T-helper 2 cell (primary cell): ENCODE data around the gene DNMT3A.
A peak's percentile ranks its signal among the peaks of the same experiment; 100 is the strongest.

Experiments used
- DNase-seq, 5 experiments: peaks; one replicate each; pipeline versions ENCODE4 v3.0.0 to v3.0.0-alpha.2; 2012 to 2022

Gene DNMT3A

DNA sequence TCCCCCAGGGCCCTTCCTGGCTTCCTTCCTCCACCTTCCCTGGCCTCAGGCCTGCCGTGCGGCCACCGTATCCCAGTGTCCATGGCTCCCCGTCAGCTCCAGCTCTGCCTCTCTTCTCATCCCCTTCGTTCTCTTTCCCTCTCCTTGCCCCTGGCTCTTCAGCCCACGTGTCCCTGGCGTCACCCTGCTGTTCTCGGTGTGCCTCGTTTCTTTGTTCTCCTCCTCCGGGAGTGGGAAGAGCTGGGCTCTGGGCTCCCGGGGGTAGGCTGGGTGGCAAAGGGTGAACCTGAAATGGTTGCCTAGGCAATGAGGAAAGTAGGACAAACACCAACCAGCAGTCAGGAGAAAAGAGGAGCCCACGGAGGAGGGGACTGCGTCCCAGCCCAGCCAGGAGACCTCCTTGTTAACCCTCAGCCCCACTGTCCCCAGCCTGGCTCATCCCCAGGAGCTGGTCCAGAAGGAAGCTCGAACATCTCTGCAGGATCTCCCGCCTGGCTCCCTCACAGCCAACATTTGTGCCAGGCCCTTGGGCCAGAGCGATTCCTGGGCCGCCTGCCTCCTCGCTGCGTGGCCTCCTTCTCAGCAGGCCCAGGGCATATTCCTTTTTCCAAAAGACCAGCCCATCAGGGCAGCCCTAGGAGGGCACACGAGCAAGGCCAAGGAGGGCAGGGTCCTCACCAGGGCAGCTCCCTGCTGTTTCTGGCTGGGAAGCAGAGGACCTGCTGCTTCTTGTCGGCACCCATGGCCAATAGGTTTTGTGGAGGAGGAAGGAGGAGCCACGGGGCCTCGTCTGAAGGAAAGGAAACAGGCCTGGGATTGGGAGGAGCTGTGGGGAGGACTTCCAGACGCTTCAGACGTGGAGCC is 30.9 kb upstream of the DNMT3A start:
- no peak for DNase-seq

DNA sequence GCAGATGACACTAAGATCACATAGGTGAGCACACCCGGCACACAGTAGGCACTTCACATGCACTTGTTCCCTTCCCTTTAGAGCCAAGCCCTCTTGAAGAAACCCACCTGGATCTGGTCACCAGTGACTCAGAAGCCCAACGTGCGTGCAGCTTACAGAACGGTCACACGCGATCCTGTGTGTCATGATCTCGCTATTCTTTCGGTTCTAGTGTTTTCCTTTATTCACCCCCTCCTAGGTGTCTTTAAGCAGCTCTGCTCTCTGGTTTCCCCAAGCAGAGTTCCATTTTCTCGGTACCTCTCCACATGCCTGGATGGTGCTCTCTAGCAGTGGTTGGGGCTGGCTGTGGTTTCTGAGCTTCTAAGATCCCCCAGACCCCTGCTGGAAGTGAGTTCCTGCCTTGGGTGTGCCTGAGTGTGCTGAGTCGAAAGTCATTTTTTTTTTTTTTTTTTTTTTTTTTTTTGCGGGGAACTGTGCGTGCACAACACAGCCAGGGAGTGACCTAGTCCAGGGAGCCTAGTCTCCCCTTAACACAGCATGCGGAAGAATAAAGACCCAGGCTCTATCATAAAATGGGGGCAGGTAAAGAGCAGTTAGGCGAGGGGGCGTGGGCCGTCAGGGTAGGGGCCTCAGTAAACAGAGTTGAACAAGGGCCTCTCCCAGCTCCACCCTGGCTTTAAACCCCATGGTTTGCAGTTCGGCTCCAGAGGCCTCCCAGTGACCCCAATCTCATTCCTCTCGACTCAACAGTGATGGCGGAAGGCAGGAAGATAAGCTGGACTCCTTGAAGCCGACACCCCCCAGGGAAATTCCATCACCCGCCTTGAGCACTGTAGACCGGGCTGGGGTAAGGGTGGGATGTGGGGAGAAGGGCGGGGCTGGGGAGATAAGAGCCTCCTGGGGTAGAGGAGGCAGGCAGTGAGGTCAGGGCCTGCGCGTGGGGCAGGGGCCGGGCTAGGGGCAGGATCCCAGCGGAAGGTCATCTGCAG is 29.8 kb upstream of the DNMT3A start:
- no peak for DNase-seq

DNA sequence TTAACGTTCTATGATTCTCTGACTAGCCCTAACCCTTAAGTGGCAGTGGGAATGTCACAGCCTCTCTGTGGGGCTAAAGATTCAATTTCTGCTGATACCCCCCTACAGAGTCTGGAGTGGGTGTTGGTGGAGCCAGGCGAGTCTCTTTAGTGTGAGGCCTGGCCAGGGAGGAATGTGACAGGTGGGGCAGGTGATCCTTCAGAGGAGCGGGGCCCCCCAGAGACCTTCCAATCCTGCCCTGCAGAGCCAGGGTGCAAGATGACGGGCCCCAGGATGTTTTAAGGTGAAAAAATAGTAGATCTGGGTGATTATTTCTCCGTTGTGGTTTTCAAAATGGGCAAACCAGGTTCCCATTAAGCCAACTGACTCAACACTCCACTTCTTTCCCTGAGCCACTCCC is 28.2 kb upstream of the DNMT3A start:
- no peak for DNase-seq

DNA sequence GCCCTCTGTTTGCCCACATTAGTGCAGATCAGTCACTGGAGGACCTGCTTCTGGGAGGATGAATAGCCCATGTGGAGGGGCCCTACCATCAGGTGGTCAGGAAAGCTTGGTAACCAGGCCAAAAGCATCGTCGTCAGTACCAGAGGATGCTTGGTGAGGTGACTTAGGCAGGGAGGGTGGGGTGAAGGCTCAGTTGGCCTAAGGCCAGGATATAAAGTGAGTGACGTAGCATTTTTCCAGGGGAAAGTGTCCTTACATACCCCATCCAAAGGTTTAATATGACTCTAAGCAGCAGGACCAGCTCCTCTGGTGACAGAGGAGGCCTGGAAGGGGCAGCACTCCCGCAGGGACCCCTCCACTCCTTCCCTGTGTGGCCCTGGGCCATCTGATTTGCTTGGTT is 27.7 kb upstream of the DNMT3A start:
- no peak for DNase-seq

DNA sequence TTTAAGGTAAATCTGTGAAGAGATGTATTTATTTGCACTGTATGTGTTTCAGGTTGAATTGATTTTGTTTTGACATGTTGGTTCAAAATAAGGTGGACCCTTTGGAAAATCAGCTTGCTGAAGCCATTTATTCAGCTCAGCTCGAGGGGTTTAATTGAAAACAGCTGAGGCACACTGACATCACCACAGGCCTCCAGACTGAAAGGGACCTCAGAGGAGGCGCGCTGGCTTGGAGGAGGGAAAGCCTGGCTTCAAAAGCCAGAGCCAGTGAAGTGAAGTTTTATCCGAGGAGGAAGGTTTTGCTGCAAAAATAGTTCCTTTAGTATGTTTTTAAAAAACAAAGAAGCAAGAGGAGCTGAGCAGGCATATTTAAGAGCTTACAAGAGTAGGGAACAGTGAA is 26.9 kb upstream of the DNMT3A start:
- DNase-seq = no peak

DNA sequence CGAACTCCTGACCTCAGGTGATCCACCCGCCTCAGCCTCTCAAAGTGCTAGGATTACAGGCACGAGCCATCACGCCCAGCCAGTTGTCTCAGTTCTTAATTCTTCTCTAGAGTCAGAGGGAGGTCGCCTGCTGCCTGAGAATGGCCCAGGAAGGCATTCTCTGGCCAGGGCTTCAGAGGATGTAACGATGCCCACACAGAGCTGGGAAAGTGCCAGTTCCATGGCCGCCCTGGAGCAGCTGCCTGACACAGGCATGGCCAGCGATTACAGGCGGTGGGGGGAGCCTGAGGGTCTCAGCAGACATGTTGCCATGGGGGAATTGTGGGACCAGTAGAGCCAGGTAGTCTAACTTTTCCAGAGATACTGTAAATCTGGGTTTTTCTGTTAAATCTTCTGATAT is 25.6 kb upstream of the DNMT3A start:
- no peak for DNase-seq

DNA sequence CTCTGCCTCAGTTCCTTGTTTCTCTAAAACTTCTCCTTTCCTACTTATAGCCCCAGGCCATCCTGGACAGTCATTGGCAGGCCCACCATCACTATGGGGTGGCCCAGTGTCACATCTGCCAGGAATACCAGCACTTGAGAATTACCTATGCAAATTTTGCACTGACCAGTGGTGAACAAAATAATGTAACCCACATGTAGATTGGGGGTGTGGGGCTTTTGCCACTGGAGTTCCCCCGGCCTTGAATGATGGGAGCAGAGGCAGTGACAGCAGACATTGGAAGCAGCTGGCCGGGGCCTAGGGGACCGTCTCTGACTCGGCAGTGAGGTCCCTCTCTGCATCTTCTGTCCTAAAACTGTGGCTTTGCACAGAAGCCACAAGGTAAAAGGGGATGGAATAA is 24.9 kb upstream of the DNMT3A start:
- no peak for DNase-seq

DNA sequence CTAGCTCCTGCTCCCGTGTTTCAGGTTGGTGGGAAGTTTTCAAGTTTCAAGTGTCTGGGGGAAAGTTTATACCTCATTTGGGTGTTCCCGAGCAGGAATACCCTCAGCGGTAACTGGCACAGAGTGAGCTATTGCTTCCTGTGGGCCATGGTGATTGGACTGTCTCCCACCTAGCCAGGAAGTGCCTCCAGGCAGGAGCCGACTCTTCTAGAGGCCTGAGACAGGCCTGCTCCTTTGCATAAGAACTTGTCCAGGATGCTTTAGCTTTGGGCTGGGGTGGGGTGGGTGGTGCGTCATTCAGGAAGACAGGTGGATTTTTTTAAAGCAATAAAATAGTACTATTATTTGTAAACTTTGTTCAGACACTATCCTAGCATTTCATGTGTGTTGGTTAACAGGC is 23.5 kb upstream of the DNMT3A start:
- no peak for DNase-seq

DNA sequence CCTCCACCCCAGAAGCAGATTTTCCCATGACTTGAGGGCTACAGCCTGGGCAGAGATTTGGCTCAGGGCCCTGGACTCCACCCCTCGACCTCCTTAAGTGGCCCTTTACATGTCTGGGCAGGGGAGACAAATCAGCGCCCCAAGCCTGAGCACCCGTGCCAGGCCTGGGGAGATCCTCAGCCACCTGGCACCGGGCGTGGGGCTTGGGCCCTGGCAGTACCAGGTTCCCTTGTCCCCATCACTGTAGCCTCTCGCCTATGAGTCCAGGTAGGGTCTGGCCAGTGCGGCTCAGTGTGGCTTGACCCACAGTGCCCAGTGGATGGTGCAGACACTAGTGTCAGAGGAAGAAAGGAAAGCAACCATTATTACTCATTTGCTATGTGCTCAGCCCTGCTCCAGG is 22.0 kb upstream of the DNMT3A start:
- DNase-seq = no peak

DNA sequence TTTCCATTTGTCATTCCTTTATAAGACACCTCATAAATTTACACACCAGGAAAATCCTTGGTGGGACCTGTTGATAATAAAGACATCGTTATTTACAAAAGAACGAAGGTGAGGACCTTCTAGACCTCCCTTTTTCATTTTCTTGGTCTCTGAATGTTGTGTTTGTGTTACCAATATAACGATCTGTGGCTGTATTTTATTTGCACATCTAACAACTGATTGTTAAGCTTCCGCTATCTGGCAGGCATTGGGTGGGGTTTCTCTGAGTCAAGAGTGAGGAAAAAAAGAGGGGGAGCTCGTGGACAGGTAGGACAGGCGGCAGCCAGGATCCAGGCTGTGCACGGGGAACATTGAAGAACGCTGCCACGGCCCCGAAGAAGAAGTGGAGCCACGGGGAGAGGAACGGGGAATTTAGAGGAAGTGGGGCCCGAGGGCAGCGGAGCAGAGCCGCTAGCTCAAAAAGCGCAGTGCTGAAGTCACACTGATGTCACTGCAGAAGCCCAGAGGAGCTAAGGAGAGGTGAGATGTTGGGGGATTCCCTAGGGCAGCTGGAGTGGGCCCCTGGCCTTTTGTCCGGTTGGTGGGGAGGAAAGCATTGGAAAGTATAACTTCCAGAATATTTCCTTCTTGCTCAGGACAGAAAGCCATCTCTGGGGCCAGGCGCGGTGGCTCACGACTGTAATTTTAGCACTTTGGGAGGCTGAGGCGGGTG is 20.9 kb upstream of the DNMT3A start:
- peak in 4 of 5 experiments; percentile 27 to 72 (median 54) for DNase-seq

DNA sequence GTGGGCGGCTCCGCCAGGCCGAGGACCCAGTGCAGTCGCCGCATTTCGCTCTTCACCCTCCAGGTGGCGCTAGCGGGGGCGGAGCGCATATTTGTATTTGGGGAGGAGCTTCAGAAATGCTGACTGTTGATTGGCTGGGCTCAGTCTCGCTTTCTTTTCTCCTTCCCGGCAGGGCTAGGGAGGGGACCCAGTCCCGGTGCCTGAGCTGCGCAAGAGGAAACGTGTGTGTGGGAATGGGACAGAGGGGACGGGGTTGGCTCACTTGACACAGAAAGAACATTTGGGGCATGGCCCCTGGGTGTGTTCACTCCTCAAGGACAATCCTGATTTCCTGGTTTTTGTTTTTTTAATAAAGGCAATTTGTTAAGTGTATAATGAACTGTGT is 20.3 kb upstream of the DNMT3A start:
- peak; percentile 86 to 95 (median 87) for DNase-seq

DNA sequence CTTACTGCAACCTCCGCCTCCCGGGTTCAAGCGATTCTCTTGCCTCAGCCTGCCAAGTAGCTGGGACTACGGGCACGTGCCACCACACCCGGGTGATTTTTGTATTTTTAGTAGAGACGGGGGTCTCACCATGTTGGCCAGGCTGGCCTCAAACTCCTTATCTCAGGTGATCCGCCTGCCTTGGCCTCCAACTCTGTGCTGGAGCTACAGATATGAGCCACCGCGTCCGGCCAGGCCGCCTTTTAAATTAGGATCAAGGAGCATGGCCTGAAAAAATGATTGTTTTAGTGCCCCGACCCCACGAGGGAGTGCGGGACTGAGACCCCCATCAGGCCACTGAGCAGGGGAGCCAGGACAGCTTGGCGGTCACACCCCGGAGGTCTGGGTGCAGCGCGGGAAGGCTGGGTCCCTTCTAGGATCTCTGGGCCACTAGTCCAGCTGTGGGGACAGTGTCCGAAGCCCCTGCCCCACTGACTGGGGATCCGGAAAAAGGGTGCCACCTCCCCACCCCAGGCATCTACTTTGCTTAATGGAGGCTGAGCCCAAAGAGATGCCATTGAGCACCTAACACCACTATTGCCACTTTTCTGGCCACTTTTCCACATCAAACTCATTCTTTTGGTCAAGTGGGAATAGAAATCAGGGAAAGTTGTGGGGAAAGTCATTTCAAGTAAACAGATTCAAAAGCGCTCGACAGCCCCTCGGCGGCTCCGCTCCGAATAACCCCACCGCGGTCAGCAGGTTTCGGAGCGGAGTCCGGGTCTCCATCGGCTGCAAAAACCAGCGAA is 19.7 kb upstream of the DNMT3A start:
- no peak for DNase-seq

DNA sequence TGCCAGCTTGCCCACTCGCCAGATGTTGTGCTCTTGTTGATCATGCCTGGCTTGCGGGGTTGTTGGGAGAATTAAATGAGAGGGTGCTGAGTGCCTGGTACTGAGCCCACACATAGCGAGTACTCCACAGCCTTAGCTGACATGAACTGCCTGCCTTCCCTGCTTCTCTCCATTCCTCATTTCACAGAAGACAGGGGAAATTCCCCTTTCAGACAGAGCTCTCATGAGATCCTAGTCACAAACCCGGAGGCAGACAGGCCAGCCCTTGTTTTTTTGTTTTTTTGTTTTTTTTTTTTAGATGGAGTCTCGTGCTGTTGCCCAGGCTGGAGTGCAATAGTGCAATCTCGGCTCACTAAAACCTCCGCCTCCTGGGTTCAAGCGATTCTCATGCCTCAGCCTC is 17.1 kb upstream of the DNMT3A start:
- no peak for DNase-seq

DNA sequence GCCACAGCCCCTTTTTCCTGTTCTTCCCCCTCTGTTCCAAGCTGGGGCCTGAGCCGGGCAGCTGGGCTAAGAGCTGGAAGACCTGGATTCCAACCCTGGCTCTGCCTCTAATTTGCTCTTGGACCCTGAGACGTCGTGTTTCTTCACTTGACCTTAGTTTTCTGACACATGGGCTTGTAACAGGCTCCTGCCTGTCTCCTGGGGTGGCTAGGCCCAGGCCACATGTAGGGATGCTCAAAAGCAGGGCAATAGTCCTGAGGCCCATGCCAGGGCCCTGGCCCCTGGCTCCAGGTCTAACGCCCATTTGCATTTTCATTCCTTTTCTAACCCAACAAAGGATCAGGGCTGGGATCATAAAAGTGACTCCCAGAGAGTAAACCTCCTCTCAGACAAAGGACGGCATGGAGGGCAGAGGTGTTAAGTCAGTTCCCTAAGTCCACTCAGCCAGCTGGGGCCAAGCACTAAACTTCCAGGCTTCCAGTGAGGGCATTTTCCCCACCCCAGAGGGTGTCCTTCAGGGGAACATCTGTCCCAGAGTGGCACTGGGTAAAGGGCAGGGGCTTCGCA is 16.6 kb upstream of the DNMT3A start:
- no peak for DNase-seq

DNA sequence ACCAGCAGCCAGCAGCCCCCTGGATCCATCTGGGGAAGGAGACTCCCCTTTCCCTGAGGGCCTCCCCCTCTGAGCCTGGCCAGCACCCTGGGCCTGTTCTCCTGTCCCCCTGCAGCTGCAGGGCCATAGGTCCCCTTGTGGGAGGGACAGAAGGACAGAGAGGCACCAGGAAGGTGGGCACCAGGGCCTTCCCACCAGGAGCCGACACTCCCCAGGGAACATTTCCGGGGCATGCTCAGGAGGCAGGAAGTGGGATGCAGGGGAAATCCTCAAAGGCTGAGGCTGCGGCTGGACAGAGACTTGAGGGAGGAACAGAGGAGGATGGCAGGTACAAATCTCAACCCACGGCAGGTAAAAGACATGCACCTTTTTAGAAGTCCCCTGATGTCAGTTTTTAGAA is 14.4 kb upstream of the DNMT3A start:
- DNase-seq = no peak

DNA sequence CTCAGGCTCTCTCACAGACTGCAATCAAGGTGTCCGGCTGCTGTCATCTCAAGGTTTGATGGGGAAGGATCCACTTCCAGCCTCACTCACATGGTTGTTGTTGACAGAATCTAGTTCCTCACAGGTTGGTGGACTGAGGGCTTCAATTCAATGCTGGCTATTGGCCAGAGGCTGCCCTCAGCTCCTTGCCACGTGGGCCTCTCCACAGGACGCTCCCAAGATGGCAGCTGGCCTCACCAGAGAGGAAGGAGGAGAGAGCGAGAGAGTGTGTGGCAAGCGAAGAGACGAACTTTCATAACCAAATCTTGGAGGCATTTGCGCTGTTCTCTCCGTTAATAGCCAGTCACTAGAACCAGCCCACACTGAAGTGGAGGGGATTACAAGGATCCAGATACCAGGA is 13.5 kb upstream of the DNMT3A start:
- no peak for DNase-seq

DNA sequence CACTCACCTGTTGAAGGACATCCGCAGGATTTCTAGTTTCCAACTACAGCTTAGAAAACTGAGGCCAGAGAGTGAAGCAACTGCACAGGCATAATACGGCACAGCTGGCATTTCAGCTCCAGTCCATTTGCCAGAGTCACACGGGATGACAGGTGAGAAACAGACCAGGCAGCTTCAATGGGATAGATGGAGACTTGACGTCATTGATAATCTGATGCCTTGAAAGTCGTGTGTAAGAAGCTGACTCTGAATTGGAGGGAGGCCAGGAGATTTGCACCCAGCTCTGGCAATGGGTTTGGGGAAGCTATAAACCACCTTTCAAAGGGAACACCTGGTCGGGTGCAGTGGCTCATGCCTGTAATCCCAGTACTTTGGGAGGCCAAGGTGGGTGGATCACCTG is 12.4 kb upstream of the DNMT3A start:
- DNase-seq = no peak

DNA sequence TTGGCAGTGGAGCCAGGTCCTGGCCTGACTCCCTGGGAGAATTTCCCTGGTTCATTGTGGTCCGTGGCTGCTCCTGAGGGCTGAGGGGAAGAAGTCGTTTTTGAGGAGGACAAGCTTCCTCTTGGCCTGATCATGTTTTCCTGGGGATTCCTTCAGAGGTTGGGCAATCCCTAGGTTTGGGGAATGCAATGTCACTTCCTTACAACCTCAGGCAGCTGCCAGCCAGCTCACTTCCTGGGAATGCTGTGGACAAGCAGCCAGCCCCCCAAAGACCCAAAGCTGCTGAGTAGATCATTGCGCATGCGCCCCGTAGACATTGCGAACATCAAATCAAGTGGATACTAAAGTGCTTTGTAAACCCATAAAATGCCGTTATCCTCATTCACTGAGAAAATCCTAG is 7.7 kb upstream of the DNMT3A start:
- no peak for DNase-seq

DNA sequence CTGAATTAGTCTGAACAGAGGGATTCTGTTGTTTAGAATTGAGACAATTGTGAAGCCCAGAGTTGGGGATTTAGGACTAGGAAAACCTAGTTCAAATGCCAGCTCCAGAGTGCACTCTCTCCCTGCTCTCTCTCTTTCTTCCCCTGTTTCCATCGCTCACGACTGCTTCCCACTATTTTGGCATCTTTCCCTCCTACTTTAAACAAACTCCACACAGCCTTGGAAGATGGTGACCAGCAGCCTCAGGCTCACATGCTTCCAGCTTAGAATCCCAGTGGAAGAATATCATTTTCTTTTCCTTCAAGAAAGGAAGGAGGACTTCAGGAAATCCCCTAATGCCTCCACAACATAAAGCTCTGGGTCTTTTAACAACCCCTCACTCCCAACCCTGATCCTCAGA is 6.1 kb upstream of the DNMT3A start:
- DNase-seq = no peak

DNA sequence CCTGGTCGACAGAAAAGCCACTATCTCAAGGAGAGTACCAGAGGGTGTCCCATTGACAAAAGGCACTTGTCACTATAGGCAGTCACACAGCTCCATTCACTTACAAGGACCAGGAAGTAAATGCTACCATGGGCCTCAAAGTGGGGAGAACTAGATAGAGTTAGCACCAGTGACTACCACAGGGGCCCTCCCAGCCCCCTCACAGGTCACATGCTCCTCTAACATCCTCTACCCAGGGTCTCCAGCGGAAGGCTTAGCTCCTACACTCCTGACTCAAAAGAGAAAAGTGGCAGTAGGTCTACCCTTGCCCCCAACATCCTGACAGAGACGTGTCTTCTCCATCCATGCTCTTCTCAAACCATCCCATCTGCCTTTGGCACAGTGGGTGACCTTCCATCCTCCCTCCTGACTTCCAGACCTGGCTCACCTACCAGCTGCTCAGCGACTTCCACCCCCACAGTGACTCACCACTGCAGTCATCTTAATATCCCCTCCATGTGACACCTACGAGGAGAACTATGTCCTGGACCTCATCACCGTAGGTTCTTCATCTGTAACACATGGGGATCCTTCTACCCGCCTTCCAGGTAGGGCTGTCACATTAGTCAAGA is 5.6 kb upstream of the DNMT3A start:
- no peak for DNase-seq

DNA sequence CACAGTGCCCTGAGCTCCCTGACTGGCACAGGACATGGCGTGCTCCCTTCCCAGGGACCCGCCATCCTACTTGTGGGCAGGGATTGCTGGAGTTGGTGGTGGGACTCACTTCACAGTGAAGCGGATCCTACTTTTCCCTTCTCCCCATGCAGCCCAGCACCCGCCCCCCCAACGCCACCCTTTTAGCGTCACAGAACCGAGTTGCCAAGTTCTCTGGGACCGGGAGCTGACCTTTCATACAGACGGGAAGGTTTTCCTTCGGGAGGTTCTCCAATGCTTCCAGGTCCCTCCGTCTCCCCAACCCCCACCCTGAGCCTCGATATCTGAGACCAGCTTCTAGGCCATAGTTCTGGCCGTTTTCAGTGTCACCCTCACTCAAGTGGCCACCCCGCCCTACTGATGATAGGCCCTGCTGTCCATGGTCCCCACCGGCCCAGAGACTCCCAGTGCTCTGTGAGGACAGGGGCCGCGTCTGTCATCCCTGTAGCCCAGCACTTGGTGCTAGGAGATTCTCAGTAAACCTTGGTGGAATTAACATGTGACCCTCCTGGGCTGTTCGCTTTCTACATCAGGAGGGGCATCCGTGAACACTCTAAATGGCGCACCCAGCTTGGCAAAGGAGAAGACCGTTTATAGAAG is 1.6 kb upstream of the DNMT3A start:
- DNase-seq = no peak
